ENCODE data around the gene CDH26. TPM values are rescaled to one million over a fixed set of nuclear protein-coding genes. Genes with fewer than 3 reads are reported as not detected.

Gene CDH26
- total and polyA plus RNA-seq, 2 experiments from 2014 or later: not detected

- Histone ChIP-seq H3K4me1 (ENCODE audit: insufficient read depth) (peaks cover 24% of the 10 kb centered on the region), H3K4me3 (peak overlapping the region; percentile 51), H3K36me3 (ENCODE audit: low read depth) (no peaks in the 10 kb centered on the region), H4K20me1 (ENCODE audit: insufficient read depth) (no peaks in the 10 kb centered on the region), H2AFZ (peak overlapping the region; percentile 50), H3K9ac (peak overlapping the region; percentile 52), H3K9me2 (ENCODE audit: insufficient read depth) (no peaks in the 10 kb centered on the region), H3F3A (ENCODE audit: insufficient read depth) (peaks cover 22% of the 10 kb centered on the region), H3K27me3 (replicated peaks; ENCODE audit: insufficient read depth) (peaks cover 2% of the 10 kb centered on the region; the same call in 1 of the 2 replicates), H3K27ac (peak overlapping the region; percentile 59), H3K4me2 (ENCODE audit: unreplicated experiment) (peak overlapping the region; percentile 69), H3K79me2 (ENCODE audit: insufficient read depth) (no peaks in the 10 kb centered on the region), H3K9me3 (ENCODE audit: low read depth) (no peaks in the 10 kb centered on the region)
- peak; percentile 86 for DNase-seq
- in situ Hi-C loops (cut with MboI): loop anchor here (25.0 kb wide), 1 partner anchor 1824 kb away; no protein-coding TSS in a partner anchor
- no peak for TF ChIP-seq EZH2phosphoT487 (IDR thresholded peaks at IDR 0.05; ENCODE audit: insufficient read depth, low read depth)
- TF ChIP-seq EZH2 (IDR thresholded peaks at IDR 0.05; ENCODE audit: insufficient read depth, poor library complexity, severe bottlenecking): no peak
- WGBS, 2 experiments (ENCODE audit: low coverage in 1 of 2, low lambda C conversion rate in 2 of 2, missing lambda C conversion rate in 2 of 2): 1 to 3% methylated on average over 4 of the region's 4 CpGs
Measured at GRCh38 chr20:60063048-60063451, 104.8 kb downstream of the CDH26 start.

GRCh38 chr20:60063739-60064380 is 105.6 kb downstream of the CDH26 start:
- peaks cover 22% of the 10 kb centered on the region for H3F3A ChIP-seq (ENCODE audit: insufficient read depth)
- 42 to 53% methylated on average over 3 of the region's 3 CpGs for WGBS, 2 experiments (ENCODE audit: low coverage in 1 of 2, low lambda C conversion rate in 2 of 2, missing lambda C conversion rate in 2 of 2)
- peak overlapping the region; percentile 59; the same call in 1 of the 2 replicates for H3K27ac ChIP-seq
- no peaks in the 10 kb centered on the region for H3K9me2 ChIP-seq (ENCODE audit: insufficient read depth)
- no peak for TF ChIP-seq EZH2 (IDR thresholded peaks at IDR 0.05; ENCODE audit: insufficient read depth, poor library complexity, severe bottlenecking)
- TF ChIP-seq EZH2phosphoT487 (IDR thresholded peaks at IDR 0.05; ENCODE audit: insufficient read depth, low read depth): no peak
- H3K4me2 ChIP-seq (ENCODE audit: unreplicated experiment): peak overlapping the region; percentile 69
- H3K9ac ChIP-seq: peak overlapping the region; percentile 52; the same call in 1 of the 2 replicates
- in situ Hi-C loops (cut with MboI): loop anchor here (25.0 kb wide), 1 partner anchor 1823 kb away; no protein-coding TSS in a partner anchor
- peak overlapping the region; percentile 50; the same call in 1 of the 2 replicates for H2AFZ ChIP-seq
- no peaks in the 10 kb centered on the region for H4K20me1 ChIP-seq (ENCODE audit: insufficient read depth)
- peaks cover 24% of the 10 kb centered on the region for H3K4me1 ChIP-seq (ENCODE audit: insufficient read depth)
- peaks cover 5% of the 10 kb centered on the region; the same call in 1 of the 2 replicates for H3K27me3 ChIP-seq (replicated peaks; ENCODE audit: insufficient read depth)
- no peak overlapping the region; the same call in 1 of the 2 replicates for H3K4me3 ChIP-seq
- DNase-seq: no peak
- H3K9me3 ChIP-seq (ENCODE audit: low read depth): no peaks in the 10 kb centered on the region
- H3K79me2 ChIP-seq (ENCODE audit: insufficient read depth): no peaks in the 10 kb centered on the region
- H3K36me3 ChIP-seq (ENCODE audit: low read depth): no peaks in the 10 kb centered on the region

Other genes starting within 250 kb of the CDH26 start
- gene SYCP2, start 24.8 kb upstream of the CDH26 start, total RNA-seq (2014; rRNA removed; shearing (Covaris generic)): 0.22 and 0.38 TPM in 2 replicates
- gene SYCP2, start 24.8 kb upstream of the CDH26 start, polyA plus RNA-seq (2016; fragmentation: Nextera tagmentation; extraction: Ambion mirVana): 0.24 and 0.39 TPM in 2 replicates
- gene PPP1R3D, start 18.1 kb upstream of the CDH26 start, total RNA-seq (2014; rRNA removed; shearing (Covaris generic)): 6.7 and 8.2 TPM in 2 replicates
- 2.6 and 3.0 TPM in 2 replicates for gene PPP1R3D, start 18.1 kb upstream of the CDH26 start, polyA plus RNA-seq (2016; fragmentation: Nextera tagmentation; extraction: Ambion mirVana)
- 2.2 and 2.9 TPM in 2 replicates for gene FAM217B, start 18.0 kb upstream of the CDH26 start, total RNA-seq (2014; rRNA removed; shearing (Covaris generic))
- 8.6 and 9.5 TPM in 2 replicates for gene FAM217B, start 18.0 kb upstream of the CDH26 start, polyA plus RNA-seq (2016; fragmentation: Nextera tagmentation; extraction: Ambion mirVana)

All from GM23248 (cell line).